HEK293T (cell line): ENCODE results near the gene TRIM63.

Source experiments
- CTBP1 ChIP-seq: fragments of 450-650 bp; IDR thresholded peaks from 2 replicates; pipeline ENCODE4 v1.6.1; 2016; ENCODE audit warnings: borderline replicate concordance
- LEF1 ChIP-seq: fragments of 450-650 bp; IDR thresholded peaks from 2 replicates; pipeline ENCODE4 v1.6.1; 2017; ENCODE audit warnings: mild to moderate bottlenecking, borderline replicate concordance

DNA sequence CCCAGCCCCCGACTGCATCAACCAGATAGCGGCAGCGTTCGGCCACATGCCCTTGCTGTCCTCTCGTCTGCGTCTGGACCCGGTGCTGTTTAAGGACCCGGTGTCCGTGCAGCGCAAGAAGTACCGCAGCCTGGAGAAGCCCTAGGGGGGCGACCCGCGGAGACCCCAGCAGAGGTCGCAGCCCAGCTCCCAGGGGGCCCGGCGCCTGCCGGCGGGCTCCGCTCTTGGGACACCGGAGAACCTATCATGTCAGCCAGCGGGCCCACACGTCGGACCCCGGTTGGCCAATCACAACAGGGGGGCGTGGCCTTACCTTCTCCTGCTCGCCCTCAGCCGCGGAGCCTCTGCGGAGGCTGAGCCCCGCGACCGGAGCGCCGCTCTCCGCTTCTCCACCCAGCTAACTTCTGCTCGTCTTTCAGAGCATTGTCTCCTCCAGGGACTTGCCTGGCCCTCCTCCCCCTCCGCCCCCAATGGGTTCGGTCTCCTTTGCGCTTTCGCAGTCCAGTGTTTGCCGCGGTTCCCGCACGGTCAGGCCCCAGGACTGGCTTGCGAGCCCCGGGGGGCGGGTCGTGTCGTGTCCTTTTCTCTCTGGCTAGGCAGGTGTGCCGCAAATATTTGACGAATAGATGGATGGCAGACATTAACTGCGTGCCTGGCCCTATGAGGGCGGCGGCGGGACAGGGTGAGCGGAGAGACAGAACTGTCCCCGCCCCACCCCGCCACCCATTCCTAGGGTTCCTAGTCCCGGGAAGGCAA lies 32.0 kb downstream of the TRIM63 start:
- TF ChIP-seq LEF1 (no peak), CTBP1 (no peak)
